ENCODE data around the gene PROSER2. TPM values are rescaled to one million over a fixed set of nuclear protein-coding genes. Genes with fewer than 3 reads are reported as not detected.

PROSER2 gene
- total and polyA plus RNA-seq, 2 of the 13 experiments (the other 11 are each of a cell fraction or from before 2014, with no cell fraction given): 6.9 to 7.7 TPM

GRCh38 chr10:11875494-11876281 lies 52.5 kb downstream of the PROSER2 start (continued):
- TF ChIP-seq ZNF18 (CRISPR knock-in tag; IDR thresholded peaks at IDR 0.05; ENCODE audit: insufficient replicate concordance): peak; percentile 58
- no peak for TF ChIP-seq ZNF530 (CRISPR knock-in tag; IDR thresholded peaks at IDR 0.05; ENCODE audit: low read depth)
- no peak for TF ChIP-seq ZFYVE20 (CRISPR knock-in tag; IDR thresholded peaks at IDR 0.05; ENCODE audit: borderline replicate concordance, low read depth)
- TF ChIP-seq PBX2 (CRISPR knock-in tag; IDR thresholded peaks at IDR 0.05): no peak
- no peak for TF ChIP-seq RNF219 (CRISPR knock-in tag; IDR thresholded peaks at IDR 0.05)
- no peak for TF ChIP-seq ZNF253 (CRISPR knock-in tag; IDR thresholded peaks at IDR 0.05; ENCODE audit: borderline replicate concordance)
- TF ChIP-seq FOXP4 (CRISPR knock-in tag; IDR thresholded peaks at IDR 0.05): peak; percentile 94
- TF ChIP-seq FOXK1 (CRISPR knock-in tag; IDR thresholded peaks at IDR 0.05; ENCODE audit: borderline replicate concordance, low read depth): peak; percentile 75; the same call in 1 of the 2 replicates
- no peak for TF ChIP-seq MLLT10 (CRISPR knock-in tag; IDR thresholded peaks at IDR 0.05)
- TF ChIP-seq ATF2 (CRISPR knock-in tag; IDR thresholded peaks at IDR 0.05): 0 out of 2 replicates have a peak, but pooled peaks have one; percentile 67
- no peak for TF ChIP-seq ZNF567 (CRISPR knock-in tag; IDR thresholded peaks at IDR 0.05; ENCODE audit: borderline replicate concordance)
- TF ChIP-seq PCBP1 (IDR thresholded peaks at IDR 0.05; ENCODE audit: borderline replicate concordance, low read depth, low read length): no peak
- no peak for TF ChIP-seq ZHX1 (CRISPR knock-in tag; IDR thresholded peaks at IDR 0.05; ENCODE audit: low read depth)
- TF ChIP-seq ZNF33A (CRISPR knock-in tag; IDR thresholded peaks at IDR 0.05; ENCODE audit: borderline replicate concordance): no peak
- peak; percentile 81 for TF ChIP-seq ZBTB7B (CRISPR knock-in tag; IDR thresholded peaks at IDR 0.05)
- TF ChIP-seq NR2F2 (IDR thresholded peaks at IDR 0.05; ENCODE audit: borderline replicate concordance, low read depth): peak; percentile 84

Data from HepG2 (cell line).